SK-N-MC (cell line): Measurements from ENCODE around the gene KRTAP9-3.
"Not testable (repeated sequence)": the region's sequence is repeated elsewhere in the genome, so short reads cannot be mapped to it uniquely, and the experiment has no call there.

Source experiments
- DNase-seq: peaks from one replicate; pipeline ENCODE4 v3.0.0-alpha.2; 2011; ENCODE audit warnings: low read depth, low spot score
- H3K27ac ChIP-seq: fragments of 200-600 bp; sonication (generic); 2 replicates; pipeline ENCODE4 v1.5.1; 2016; ENCODE audit warnings: mixed run types
- H3K36me3 ChIP-seq: fragments of 200-600 bp; sonication (generic); 2 replicates; pipeline ENCODE4 v1.6.1; 2017; ENCODE audit warnings: antibody characterized with exemption, low read length, mixed read lengths; ENCODE audit not compliant: insufficient read depth
- H3K4me3 ChIP-seq: fragments of 200-600 bp; sonication (generic); 2 replicates; pipeline ENCODE4 v1.5.1; 2016
- H3K9ac ChIP-seq: fragments of 200-600 bp; sonication (generic); 2 replicates; pipeline ENCODE4 v1.8.0; 2017; ENCODE audit warnings: mixed run types, mixed read lengths; ENCODE audit not compliant: insufficient read length
- H3K9me3 ChIP-seq: fragments of 200-600 bp; sonication (generic); 2 replicates; pipeline ENCODE4 v1.6.1; 2017; ENCODE audit warnings: low read depth, mild to moderate bottlenecking, antibody characterized with exemption, low read length, moderate library complexity, mixed read lengths
- EZH2 ChIP-seq: fragments of 200-600 bp; sonication (generic); IDR thresholded peaks from one replicate; pipeline ENCODE4 v1.6.1; 2017; ENCODE audit warnings: antibody characterized with exemption
- FOXP2 ChIP-seq: optimal IDR thresholded peaks from 2 replicates; pipeline ENCODE3; 2011; ENCODE audit warnings: mild to moderate bottlenecking, moderate library complexity; ENCODE audit not compliant: insufficient read depth; ENCODE audit errors: extremely low read length, control extremely low read depth
- POLR2AphosphoS5 ChIP-seq: IDR thresholded peaks from 2 replicates; pipeline ENCODE4 v1.6.1; 2012; ENCODE audit warnings: mild to moderate bottlenecking, low read depth, low read length, borderline replicate concordance

Gene KRTAP9-3

DNA sequence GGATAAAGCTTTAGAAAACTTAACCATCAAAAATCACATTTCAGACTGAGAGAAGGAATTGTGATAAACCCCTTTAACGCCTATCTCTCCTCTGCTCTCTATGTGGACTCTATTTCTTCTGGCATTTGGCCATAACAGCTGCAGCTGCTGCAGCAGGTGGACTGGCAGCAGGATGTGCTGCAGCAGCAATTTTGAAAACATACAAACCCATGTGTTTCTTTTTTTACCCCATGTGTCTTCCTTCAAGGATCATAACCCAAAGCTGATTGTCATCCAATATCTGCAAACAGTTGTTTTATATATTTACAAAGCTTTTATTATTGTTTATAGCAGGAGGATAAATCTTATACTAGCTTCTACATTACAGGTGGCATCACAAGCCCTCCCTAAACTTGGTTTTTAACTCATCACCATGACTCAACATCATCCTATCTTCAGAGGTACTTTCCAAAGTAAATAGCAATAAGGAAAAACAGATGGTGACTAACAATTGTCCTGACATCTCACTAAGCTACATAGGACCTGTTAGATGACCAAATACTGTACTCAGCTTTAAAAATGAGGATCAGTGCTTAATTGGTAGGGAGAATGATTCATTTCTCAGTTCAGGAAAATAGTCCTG is 20.3 kb upstream of the KRTAP9-3 start:
- no peak for DNase-seq
- Histone ChIP-seq H3K36me3 (no peaks in the 10 kb centered on the region), H3K4me3 (no peak overlapping the region), H3K9ac (no peak overlapping the region), H3K27ac (no peak overlapping the region), H3K9me3 (no peaks in the 10 kb centered on the region)
- no peak for TF ChIP-seq POLR2AphosphoS5
- no peak for TF ChIP-seq EZH2
- no peak for TF ChIP-seq FOXP2

DNA sequence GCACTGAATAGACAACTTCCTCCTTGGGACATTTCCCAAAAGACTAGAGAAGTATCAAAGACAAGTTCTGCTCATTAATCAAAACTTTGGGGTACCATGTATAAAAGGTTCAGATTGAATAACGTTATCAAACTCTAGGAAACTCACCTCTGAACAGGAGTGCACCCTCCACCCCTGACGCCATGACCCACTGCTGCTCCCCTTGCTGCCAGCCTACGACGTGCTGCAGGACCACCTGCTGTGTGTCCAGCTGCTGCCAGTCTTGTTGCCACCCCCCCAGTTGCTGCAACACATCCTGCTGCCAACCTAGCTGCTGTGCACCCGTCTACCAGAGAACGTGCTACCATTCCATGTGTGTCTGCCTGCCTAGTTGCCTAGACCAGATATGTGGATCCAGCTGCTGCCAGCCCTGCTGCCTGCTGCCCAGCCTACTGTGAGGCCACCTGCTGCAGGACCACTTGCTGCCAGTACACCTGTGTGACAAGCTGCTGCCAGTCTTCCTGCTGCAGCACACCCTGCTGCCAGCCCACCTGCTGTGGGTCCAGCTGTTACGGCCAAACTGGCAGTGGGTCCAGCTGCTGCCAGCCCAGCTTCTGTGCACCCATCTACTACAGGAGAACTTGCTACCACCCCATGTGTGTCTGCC is 19.6 kb upstream of the KRTAP9-3 start:
- Histone ChIP-seq H3K9ac (no peak overlapping the region), H3K36me3 (no peaks in the 10 kb centered on the region), H3K27ac (no peak overlapping the region), H3K9me3 (no peaks in the 10 kb centered on the region), H3K4me3 (no peak overlapping the region)
- TF ChIP-seq EZH2 = no peak
- DNase-seq = no peak

DNA sequence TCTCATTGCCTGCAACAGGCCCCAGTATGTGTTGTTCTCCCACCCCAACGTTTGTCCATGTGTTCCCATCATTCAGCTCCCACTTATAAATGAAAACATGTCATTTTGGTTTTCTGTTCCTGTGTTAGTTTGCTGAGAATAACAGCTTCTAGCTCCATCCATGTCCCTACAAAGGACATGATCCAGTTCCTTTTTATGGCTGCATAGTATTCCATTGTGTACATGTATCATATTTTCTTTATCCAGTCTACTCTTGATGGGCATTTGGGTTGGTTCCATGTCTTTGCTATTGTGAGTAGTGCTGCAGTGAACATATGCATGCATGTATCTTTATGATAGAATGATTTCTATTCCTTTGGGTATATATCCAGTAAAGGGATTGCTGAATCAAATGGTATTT is 16.6 kb upstream of the KRTAP9-3 start:
- no peak overlapping the region for H3K4me3 ChIP-seq
- DNase-seq = no peak
- H3K36me3 ChIP-seq = no peaks in the 10 kb centered on the region
- H3K9ac ChIP-seq = no peak overlapping the region
- TF ChIP-seq EZH2 = no peak
- no peak for TF ChIP-seq POLR2AphosphoS5
- TF ChIP-seq FOXP2 = no peak
- no peaks in the 10 kb centered on the region for H3K9me3 ChIP-seq
- H3K27ac ChIP-seq = no peak overlapping the region

DNA sequence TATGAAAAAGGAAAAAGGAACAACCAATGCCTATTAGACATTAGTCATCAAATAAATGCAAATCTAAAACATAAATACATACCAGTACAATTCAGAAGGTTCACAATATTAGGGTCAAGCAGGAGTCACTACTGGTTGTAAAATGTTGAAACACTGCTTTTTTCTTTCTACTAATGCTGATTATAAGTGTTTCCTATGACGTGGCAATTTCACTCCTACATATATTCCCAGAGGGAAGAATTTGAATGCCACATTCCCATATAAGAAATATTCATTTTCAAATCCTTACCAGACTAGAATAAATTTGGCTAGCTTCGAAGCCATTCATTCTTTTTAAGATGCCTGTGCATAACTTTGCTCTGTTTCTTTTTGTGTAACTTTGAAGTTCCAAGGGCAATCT is 8.4 kb upstream of the KRTAP9-3 start:
- TF ChIP-seq FOXP2 (no peak), EZH2 (no peak), POLR2AphosphoS5 (no peak)
- H3K4me3 ChIP-seq = no peak overlapping the region
- peak; percentile 39 for DNase-seq

DNA sequence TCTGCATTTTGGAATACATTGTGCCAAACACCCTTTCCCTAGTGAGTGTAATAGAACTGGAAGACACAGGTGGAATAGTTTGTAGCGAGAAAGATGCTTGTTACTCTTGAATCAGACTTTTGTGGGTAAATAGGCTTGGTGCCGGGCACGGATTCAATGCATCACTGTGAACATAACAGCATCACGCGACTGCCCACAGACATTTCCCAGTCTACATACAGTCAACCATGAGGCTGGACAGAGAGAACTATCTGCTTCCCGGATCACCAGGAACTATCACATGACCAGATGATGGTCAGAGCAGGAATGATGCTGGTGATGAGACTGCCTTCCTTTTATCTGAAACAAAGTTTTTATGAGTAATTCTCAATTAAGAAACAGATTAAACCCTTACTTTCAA is 6.2 kb upstream of the KRTAP9-3 start:
- TF ChIP-seq POLR2AphosphoS5 (no peak), EZH2 (no peak), FOXP2 (no peak)
- H3K4me3 ChIP-seq = no peak overlapping the region
- H3K27ac ChIP-seq = no peak overlapping the region
- no peaks in the 10 kb centered on the region for H3K9me3 ChIP-seq
- DNase-seq = no peak
- H3K36me3 ChIP-seq = no peaks in the 10 kb centered on the region
- no peak overlapping the region for H3K9ac ChIP-seq

More for the DNA sequence above, 8.4 kb upstream of the KRTAP9-3 start:
- Histone ChIP-seq H3K9ac (no peak overlapping the region), H3K36me3 (no peaks in the 10 kb centered on the region), H3K9me3 (no peaks in the 10 kb centered on the region), H3K27ac (peak overlapping the region; percentile 63)

DNA sequence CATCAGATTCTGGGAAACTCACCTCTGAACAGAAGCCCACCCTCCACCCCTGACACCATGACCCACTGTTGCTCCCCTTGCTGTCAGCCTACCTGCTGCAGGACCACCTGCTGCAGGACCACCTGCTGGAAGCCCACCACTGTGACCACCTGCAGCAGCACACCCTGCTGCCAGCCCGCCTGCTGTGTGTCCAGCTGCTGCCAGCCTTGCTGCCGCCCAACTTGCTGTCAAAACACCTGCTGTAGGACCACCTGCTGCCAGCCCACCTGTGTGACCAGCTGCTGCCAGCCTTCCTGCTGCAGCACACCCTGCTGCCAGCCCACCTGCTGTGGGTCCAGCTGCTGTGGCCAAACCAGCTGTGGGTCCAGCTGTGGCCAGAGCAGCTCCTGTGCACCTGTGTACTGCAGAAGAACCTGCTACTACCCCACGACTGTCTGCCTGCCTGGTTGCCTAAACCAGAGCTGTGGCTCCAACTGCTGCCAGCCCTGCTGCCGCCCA is 5.6 kb upstream of the KRTAP9-3 start, which contains the start of gene KRTAP9-2:
KRTAP9-2 (plus strand) TSS at position 51 of the 498 bp plus-strand sequence; CDS start at position 58, 7 bp downstream.
- H3K9me3 ChIP-seq, DNase-seq, H3K9ac ChIP-seq, H3K36me3 ChIP-seq: not testable (repeated sequence)
- Histone ChIP-seq H3K27ac (0 out of 2 replicates have a peak within 1 kb of the TSS, but pooled peaks have one; percentile 19), H3K4me3 (peak within 1 kb of the TSS; percentile 19)

DNA sequence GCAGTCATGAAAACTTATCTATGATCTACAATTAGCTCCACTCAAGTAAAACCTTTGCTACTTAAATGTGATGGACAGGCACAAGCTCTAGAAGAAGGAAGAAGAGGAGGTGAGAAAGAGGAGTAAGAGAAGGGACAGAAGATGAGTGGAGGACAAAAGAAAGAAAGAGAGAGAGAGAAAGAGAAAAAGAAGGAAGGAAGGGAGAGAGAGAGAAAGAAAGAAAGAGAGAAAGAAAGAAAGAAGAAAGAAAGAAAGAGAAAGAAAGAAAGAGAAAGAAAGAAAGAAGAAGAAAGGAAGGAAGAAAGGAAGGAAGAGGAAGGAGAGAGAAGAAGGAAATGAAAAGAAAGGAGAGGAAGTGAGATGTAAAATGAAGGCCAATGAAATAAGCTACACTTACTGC is 2.2 kb upstream of the KRTAP9-3 start:
- DNase-seq = no peak

DNA sequence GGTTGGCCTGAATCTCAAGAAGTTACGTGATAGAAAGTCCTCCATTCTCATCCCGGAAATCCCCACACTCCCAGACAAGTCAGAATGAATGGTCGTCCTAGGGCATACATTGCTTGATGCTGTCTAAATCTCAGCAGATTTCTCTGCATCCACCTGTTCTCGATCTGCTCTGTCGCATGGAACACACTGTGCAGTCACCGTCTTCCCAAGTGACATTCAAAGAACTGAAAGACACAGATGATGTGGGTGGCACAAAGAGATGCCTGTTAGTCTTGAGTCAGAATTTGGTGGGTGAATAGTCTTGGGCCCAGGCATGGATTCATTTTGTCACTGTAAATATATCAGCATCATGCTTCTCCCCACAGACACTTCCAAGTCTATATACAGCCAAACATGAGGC is 518 bp upstream of the KRTAP9-3 start:
- no peak for DNase-seq
- TF ChIP-seq EZH2 (no peak), POLR2AphosphoS5 (no peak), FOXP2 (no peak)
- Histone ChIP-seq H3K36me3 (no peaks in the 10 kb centered on the region), H3K27ac (no peak overlapping the region), H3K4me3 (no peak overlapping the region), H3K9me3 (no peaks in the 10 kb centered on the region), H3K9ac (no peak overlapping the region)

More for the DNA sequence above, 2.2 kb upstream of the KRTAP9-3 start:
- no peaks in the 10 kb centered on the region for H3K9me3 ChIP-seq
- no peak overlapping the region for H3K9ac ChIP-seq
- H3K27ac ChIP-seq = no peak overlapping the region
- no peaks in the 10 kb centered on the region for H3K36me3 ChIP-seq
- TF ChIP-seq POLR2AphosphoS5 (no peak), EZH2 (no peak)
- no peak overlapping the region for H3K4me3 ChIP-seq

DNA sequence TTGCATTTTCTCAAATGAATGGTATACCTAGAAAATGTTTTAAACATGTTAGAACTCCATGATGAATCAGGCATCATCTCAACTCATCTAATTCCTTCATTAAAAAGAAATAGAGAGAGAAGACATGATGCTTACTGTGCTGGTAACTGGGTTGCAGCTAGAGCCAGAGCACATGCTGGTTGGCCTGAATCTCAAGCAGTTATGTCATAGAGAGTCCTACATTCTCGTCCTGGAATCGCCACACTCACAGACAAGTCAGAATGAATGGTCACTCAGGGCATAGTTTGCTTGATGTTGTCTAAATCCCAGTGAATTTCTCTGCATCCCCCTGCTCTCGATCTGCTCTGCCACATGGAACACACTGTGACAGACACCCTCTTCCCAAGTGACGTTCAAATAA is 4.9 kb downstream of the KRTAP9-3 start:
- not testable (repeated sequence) for DNase-seq, H3K4me3 ChIP-seq, H3K36me3 ChIP-seq, H3K27ac ChIP-seq, H3K9me3 ChIP-seq, H3K9ac ChIP-seq

DNA sequence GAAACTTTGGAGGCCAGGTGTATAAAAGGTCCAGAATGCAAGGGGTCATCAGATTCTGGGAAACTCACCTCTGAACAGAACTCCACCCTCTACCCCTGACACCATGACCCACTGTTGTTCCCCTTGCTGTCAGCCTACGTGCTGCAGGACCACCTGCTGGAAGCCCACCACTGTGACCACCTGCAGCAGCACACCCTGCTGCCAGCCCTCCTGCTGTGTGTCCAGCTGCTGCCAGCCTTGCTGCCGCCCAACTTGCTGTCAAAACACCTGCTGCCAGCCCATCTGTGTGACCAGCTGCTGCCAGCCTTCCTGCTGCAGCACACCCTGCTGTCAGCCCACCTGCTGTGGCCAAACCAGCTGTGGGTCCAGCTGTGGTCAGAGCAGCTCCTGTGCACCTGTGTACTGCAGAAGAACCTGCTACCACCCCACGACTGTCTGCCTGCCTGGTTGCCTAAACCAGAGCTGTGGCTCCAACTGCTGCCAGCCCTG is 5.7 kb downstream of the KRTAP9-3 start, which contains the start of gene KRTAP9-8:
KRTAP9-8 (plus strand) TSS at position 51 of the 489 bp plus-strand sequence; CDS start at position 104, 53 bp downstream.
- H3K27ac ChIP-seq, H3K36me3 ChIP-seq, DNase-seq, H3K9me3 ChIP-seq, H3K4me3 ChIP-seq, H3K9ac ChIP-seq: not testable (repeated sequence)

DNA sequence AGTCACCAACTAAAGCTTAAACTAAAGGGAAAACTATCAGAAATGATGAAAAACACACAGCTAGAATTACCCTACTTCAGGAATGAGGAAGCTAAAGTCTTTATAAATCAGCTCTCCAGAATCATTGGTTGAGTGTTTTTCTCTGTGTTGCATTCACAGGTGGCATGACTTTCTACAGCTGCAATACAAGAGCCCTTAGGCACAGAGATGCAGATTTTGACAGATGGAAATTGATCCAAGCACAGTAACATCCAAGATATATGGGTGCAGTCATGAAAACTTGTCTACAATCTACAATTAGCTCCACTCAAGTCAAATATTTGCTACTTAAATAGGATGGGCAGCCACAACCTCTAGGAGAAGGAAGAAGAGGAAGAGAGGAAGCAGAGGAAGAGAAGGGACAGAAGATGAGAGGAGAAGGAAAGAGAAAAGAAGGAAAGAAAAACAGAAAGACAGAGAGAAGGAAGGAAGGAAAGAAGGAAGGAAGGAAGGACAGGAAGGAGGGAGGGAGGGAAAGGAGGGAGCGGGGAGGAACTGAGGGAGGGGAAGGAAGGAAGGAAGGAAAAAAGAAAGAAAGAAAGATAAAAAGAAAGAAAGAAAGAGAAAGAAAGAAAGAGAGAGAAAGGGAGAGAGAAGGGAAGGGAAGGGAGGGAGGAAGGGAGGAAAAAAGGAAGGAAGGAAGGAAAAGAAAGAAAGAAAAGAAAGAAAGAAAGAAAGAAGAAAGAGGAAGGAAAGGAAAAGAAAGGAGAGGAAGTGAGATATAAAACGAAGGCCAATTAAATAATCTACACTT is 14.9 kb downstream of the KRTAP9-3 start:
- not testable (repeated sequence) for H3K9ac ChIP-seq, H3K36me3 ChIP-seq, H3K9me3 ChIP-seq, H3K27ac ChIP-seq, H3K4me3 ChIP-seq, DNase-seq
